GM12891 (cell line): ENCODE measurements around the gene DENND2C.

Experiments used
- DNase-seq: peaks from one replicate; pipeline ENCODE4 v3.0.0; 2011; ENCODE audit warnings: low spot score; ENCODE audit not compliant: insufficient read length
- FAIRE-seq: peaks from 2 replicates; lab custom pipeline; 2011; peaks lifted over from hg19 to GRCh38; lab: Jason Lieb, UNC
- PAX5 ChIP-seq: IDR thresholded peaks from 2 replicates; pipeline ENCODE4 v1.6.1; 2011; ENCODE audit warnings: low read length, moderate library complexity, mild to moderate bottlenecking; ENCODE audit not compliant: insufficient read depth, severe bottlenecking
- POLR2A ChIP-seq: IDR thresholded peaks from 2 replicates; pipeline ENCODE4 v1.6.1; 2011; ENCODE audit warnings: low read depth, low read length, control low read depth
- POLR2AphosphoS5 ChIP-seq: IDR thresholded peaks from 2 replicates; pipeline ENCODE4 v1.6.1; 2011; ENCODE audit warnings: low read depth, low read length, control low read depth
- POU2F2 ChIP-seq: IDR thresholded peaks from 2 replicates; pipeline ENCODE4 v1.6.1; 2011; ENCODE audit warnings: low read depth, mild to moderate bottlenecking, control low read depth, low read length, moderate library complexity
- SPI1 ChIP-seq: IDR thresholded peaks from 2 replicates; pipeline ENCODE4 v1.6.1; 2011; ENCODE audit warnings: low read depth, low read length, control low read depth
- TAF1 ChIP-seq: IDR thresholded peaks from 2 replicates; pipeline ENCODE4 v1.6.1; 2011; ENCODE audit warnings: low read depth, low read length, control low read depth

The DENND2C gene

GRCh38 chr1:114703242-114703641, 33.4 kb upstream of the DENND2C start:
- TF ChIP-seq POU2F2, result no peak
- TF ChIP-seq PAX5, result no peak
- TF ChIP-seq POLR2AphosphoS5, result no peak
- no peak for TF ChIP-seq TAF1
- TF ChIP-seq SPI1, result no peak
- TF ChIP-seq POLR2A, result no peak
- no peak for DNase-seq
- FAIRE-seq, result peak; percentile 85

- FAIRE-seq, result peak; percentile 82
- no peak for DNase-seq
- TF ChIP-seq SPI1 (0 out of 2 replicates have a peak, but pooled peaks have one; percentile 27), PAX5 (no peak)
Observed at GRCh38 chr1:114702737-114703136, 32.9 kb upstream of the DENND2C start.

- no peak for DNase-seq
- no peak for FAIRE-seq
- TF ChIP-seq SPI1 (no peak), POU2F2 (no peak)
Observed at GRCh38 chr1:114701931-114702330, 32.1 kb upstream of the DENND2C start.

GRCh38 chr1:114700036-114700600, 30.3 kb upstream of the DENND2C start:
- FAIRE-seq (no peak), DNase-seq (no peak)
- no peak for TF ChIP-seq POLR2AphosphoS5
- TF ChIP-seq PAX5, result no peak
- no peak for TF ChIP-seq SPI1
- TF ChIP-seq TAF1, result no peak

GRCh38 chr1:114696810-114697209, 27.0 kb upstream of the DENND2C start:
- TF ChIP-seq POU2F2 (no peak), POLR2A (no peak), POLR2AphosphoS5 (no peak), SPI1 (no peak), PAX5 (no peak), TAF1 (no peak)
- no peak for DNase-seq
- no peak for FAIRE-seq

- FAIRE-seq (no peak), DNase-seq (no peak)
- TF ChIP-seq POLR2A (no peak), TAF1 (no peak), SPI1 (no peak), POLR2AphosphoS5 (no peak), POU2F2 (no peak), PAX5 (no peak)
Observed at GRCh38 chr1:114695430-114696058, 25.7 kb upstream of the DENND2C start, which contains the start of gene AMPD1. Gene AMPD1 (minus strand): TSS chr1:114695546. CDS start chr1:114695471, 75 bp downstream.

GRCh38 chr1:114694540-114695310, 24.9 kb upstream of the DENND2C start:
- DNase-seq (no peak), FAIRE-seq (no peak)
- no peak for TF ChIP-seq SPI1
- no peak for TF ChIP-seq TAF1
- no peak for TF ChIP-seq PAX5
- no peak for TF ChIP-seq POLR2A

GRCh38 chr1:114692947-114693346, 23.1 kb upstream of the DENND2C start:
- FAIRE-seq (no peak), DNase-seq (no peak)
- TF ChIP-seq PAX5, result no peak
- no peak for TF ChIP-seq SPI1
- TF ChIP-seq POU2F2, result no peak
- no peak for TF ChIP-seq POLR2A
- TF ChIP-seq POLR2AphosphoS5, result no peak

GRCh38 chr1:114691061-114691460, 21.2 kb upstream of the DENND2C start:
- DNase-seq (no peak), FAIRE-seq (no peak)
- TF ChIP-seq PAX5 (no peak), POU2F2 (no peak), SPI1 (no peak), POLR2AphosphoS5 (no peak), POLR2A (no peak)

- TF ChIP-seq POU2F2 (no peak), PAX5 (no peak), POLR2A (no peak), TAF1 (no peak), SPI1 (no peak), POLR2AphosphoS5 (no peak)
- FAIRE-seq, result no peak
- no peak for DNase-seq
Observed at GRCh38 chr1:114690148-114690547, 20.3 kb upstream of the DENND2C start.
